ENCODE data around the gene SMAP2.
"Not testable (repeated sequence)": the region's sequence is repeated elsewhere in the genome, so short reads cannot be mapped to it uniquely, and the experiment has no call there.

The SMAP2 gene

DNA sequence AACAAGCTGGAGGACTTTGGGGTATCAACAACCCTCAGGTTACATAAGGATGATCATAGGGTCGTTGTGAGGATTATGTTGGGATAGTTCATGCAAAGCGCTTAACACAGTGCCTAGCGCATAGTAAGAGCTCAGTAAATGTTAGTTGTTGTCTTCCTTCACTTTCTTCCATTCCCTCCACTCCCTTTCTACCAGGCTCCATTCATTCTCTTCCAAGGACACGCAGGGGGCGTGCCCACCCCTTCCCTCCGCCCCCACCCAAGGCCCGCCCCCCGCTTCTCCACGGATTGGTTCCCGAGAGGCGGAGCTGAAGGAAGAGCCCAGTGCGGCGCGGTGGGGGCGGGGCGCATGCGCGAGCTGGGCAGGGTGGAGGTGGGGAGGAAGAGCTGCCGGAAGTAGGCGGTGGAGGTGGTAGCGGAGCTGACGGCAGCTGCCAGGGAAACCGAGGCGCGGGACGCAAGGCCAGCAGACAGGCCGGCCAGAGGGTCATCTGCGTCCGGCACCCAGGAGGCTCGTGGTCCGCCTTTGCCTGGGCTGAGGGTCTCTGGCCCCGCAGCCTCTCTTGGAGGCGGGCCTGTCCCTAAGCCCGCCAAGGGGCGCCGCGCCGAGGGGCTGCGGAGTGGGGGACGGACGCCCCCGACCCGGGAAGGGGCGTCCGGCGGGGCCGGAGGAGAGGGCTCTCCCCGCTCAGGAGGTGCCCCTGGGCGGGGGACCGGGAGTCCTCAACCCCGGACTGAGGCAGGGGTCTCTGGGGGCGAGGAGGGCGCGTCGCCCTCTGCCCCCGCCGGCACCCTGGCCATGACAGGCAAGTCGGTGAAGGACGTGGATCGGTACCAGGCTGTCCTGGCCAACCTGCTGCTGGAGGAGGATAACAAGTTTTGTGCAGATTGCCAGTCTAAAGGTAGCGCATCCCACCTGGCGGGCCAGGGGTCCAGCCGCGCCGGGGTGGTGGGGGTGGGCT is at the start of gene SMAP2:
TSS of gene SMAP2 (plus strand) at position 405 of the 961 bp plus-strand sequence. CDS start at position 799, 394 bp downstream.
- peak within 1 kb of the TSS; percentile 57 for H3K27ac ChIP-seq
- peak; percentile 44 for DNase-seq (ENCODE audit: low read depth, low spot score)
- TF ChIP-seq EZH2 (IDR thresholded peaks at IDR 0.05) (no peak), FOXP2 (optimal IDR thresholded peaks at IDR 0.05; ENCODE audit: control extremely low read depth, extremely low read length, insufficient read depth) (no peak), POLR2AphosphoS5 (IDR thresholded peaks at IDR 0.05; ENCODE audit: borderline replicate concordance, low read depth, low read length) (peak; percentile 69)

DNA sequence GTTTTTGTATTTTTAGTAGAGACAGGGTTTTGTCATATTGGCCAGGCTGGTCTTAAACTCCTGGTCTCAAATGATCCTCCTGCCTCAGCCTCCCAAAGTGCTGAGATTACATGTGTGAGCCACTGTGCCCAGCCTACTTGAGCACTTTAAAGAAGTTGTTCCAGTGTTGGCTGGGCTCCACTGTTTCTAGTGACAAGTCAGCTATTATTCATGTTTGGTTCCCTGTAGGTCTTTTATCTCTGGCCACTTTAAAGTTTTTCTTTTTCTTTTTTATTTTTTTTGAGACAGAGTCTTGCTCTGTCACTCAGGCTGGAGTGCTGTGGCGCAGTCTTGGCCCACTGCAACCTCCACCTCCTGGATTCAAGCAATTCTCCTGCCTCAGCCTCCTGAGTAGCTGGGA is 42.1 kb upstream of the SMAP2 start:
- not testable (repeated sequence) for H3K9me3 ChIP-seq (ENCODE audit: low read depth, low read length); H3K36me3 ChIP-seq (ENCODE audit: insufficient read depth, low read length); H3K9ac ChIP-seq (ENCODE audit: insufficient read length); H3K27ac ChIP-seq; DNase-seq (ENCODE audit: low read depth, low spot score); H3K4me3 ChIP-seq

More for the DNA sequence above, at the start of gene SMAP2:
- Histone ChIP-seq H3K4me3 (peak within 1 kb of the TSS; percentile 84), H3K36me3 (ENCODE audit: insufficient read depth, low read length) (no peaks in the 10 kb centered on the region), H3K9ac (ENCODE audit: insufficient read length) (peak within 1 kb of the TSS; percentile 79), H3K9me3 (ENCODE audit: low read depth, low read length) (no peaks in the 10 kb centered on the region)

DNA sequence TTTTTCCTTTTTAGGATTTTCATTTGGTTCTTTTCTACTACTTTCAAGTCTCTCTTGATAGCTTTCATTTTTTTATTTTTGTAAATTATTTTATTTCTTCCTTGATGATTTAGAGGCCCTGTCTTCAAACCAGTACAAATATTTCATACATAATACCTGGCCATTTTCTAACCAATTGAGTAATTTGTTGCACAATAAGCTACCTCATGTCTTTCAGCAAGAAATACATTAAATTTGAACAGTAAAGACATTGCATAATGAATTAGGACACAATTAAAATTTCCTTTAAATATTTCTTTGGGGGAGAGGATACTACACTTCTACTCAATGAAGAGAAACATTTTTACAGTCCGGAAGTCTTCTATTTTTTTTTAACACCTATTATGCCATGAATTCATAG is 40.8 kb upstream of the SMAP2 start:
- Histone ChIP-seq H3K27ac (no peak overlapping the region), H3K36me3 (ENCODE audit: insufficient read depth, low read length) (no peaks in the 10 kb centered on the region), H3K4me3 (no peak overlapping the region), H3K9me3 (ENCODE audit: low read depth, low read length) (no peaks in the 10 kb centered on the region), H3K9ac (ENCODE audit: insufficient read length) (no peak overlapping the region)
- no peak for TF ChIP-seq POLR2AphosphoS5 (IDR thresholded peaks at IDR 0.05; ENCODE audit: borderline replicate concordance, low read depth, low read length)
- no peak for DNase-seq (ENCODE audit: low read depth, low spot score)

DNA sequence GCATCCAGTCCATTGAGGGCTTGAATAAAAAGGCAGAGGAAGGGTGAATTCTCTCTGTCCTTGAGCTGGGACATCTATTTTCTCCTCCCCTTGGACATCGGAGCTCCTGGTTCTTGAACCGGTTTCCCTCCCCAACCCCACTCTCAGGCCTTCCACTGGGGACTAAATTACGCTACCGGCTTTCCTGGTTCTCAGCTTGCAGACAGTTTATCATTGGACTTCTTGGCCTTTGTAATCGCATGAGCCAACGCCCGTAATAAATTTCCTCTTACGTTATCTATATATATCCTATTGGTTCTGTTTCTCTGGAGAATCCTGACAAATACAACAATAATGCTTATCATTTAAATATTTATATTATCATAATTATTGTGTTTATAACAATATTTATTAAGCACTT is 36.1 kb upstream of the SMAP2 start:
- DNase-seq (ENCODE audit: low read depth, low spot score): no peak
- Histone ChIP-seq H3K9me3 (ENCODE audit: low read depth, low read length) (no peaks in the 10 kb centered on the region), H3K36me3 (ENCODE audit: insufficient read depth, low read length) (no peaks in the 10 kb centered on the region), H3K27ac (no peak overlapping the region), H3K4me3 (no peak overlapping the region), H3K9ac (ENCODE audit: insufficient read length) (no peak overlapping the region)
- no peak for TF ChIP-seq POLR2AphosphoS5 (IDR thresholded peaks at IDR 0.05; ENCODE audit: borderline replicate concordance, low read depth, low read length)
- TF ChIP-seq FOXP2 (optimal IDR thresholded peaks at IDR 0.05; ENCODE audit: control extremely low read depth, extremely low read length, insufficient read depth): no peak
- no peak for TF ChIP-seq EZH2 (IDR thresholded peaks at IDR 0.05)

DNA sequence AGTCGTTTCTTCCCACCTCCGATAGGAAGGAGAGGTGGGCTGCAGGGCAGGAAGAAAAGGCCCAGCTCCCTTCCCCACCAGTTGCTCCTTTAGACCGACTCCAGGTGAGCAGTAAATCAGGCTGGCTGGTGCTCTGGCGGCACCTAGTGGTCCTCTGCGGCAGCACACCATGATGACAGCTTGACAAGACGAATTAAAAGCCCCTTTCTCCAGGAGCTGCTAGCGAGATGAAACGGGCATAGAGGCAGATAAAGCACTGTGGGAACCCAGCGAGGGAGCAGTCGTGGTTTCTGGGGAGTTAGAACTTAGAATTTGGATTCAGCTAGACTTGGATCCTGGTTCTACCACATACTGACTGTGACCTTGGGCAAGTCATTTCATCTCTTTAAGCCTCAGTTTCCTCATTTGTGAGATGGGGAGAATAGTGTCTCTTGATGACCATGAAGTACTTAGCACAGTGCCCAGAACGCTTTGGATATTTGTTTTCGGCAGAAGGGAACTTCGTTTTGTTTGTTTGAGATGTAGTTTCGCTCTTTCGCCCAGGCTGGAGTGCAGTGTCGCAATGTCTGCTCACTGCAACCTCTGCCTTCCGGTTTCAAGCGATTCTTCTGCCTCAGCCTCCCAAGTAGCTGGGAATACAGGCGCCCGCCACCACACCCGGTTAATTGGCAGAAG is 34.6 kb upstream of the SMAP2 start:
- H3K27ac ChIP-seq: no peak overlapping the region
- H3K4me3 ChIP-seq: 0 out of 2 replicates have a peak overlapping the region, but pooled peaks have one; percentile 35
- no peak overlapping the region for H3K9ac ChIP-seq (ENCODE audit: insufficient read length)
- peak; percentile 57 for DNase-seq (ENCODE audit: low read depth, low spot score)
- no peaks in the 10 kb centered on the region for H3K36me3 ChIP-seq (ENCODE audit: insufficient read depth, low read length)
- no peak for TF ChIP-seq FOXP2 (optimal IDR thresholded peaks at IDR 0.05; ENCODE audit: control extremely low read depth, extremely low read length, insufficient read depth)
- TF ChIP-seq EZH2 (IDR thresholded peaks at IDR 0.05): no peak
- TF ChIP-seq POLR2AphosphoS5 (IDR thresholded peaks at IDR 0.05; ENCODE audit: borderline replicate concordance, low read depth, low read length): no peak
- H3K9me3 ChIP-seq (ENCODE audit: low read depth, low read length): no peaks in the 10 kb centered on the region

DNA sequence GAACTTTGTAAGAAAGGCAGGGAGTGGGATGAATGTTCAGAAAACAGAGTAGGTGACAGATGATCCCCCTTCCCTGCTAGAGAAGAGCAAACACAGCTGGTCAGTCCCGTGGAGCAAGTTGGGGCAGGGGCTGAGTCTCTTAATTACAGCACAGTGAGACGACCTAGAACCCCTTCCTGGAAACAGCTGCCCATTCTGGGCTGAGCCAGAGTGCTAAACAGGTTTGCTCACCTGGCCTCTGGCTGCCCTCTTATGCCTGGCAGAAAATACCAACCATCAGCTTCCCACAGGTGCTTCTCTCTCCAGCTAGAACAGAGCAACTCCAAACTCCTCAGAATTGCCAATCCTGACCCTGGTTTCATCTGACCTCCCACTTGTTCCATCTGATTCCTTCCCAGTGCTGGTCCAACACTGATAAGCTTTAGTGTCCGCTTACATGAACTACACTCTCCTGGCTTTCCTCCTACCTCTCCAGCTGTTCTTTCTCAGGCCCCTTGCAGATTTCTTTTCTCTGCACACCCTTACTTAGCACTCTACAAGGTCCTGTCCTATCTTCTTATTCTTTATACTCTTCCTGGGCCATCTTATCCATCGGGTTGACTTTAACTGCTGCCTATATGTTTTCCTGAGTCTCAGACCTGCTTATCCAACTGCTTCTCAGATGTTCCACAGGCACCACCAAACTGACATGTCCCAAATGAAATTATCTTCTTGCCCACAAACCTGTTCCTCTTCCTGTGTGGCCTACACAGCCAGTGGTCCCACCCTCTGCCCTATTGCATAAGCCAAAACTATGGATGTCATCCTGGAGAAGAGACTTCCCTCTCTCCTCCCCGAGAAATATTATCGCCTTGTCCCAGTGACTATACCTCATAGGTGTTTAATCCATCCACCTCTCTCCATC is 33.9 kb upstream of the SMAP2 start:
- Histone ChIP-seq H3K4me3 (no peak overlapping the region), H3K27ac (no peak overlapping the region), H3K9me3 (ENCODE audit: low read depth, low read length) (no peaks in the 10 kb centered on the region), H3K36me3 (ENCODE audit: insufficient read depth, low read length) (no peaks in the 10 kb centered on the region), H3K9ac (ENCODE audit: insufficient read length) (no peak overlapping the region)
- TF ChIP-seq FOXP2 (optimal IDR thresholded peaks at IDR 0.05; ENCODE audit: control extremely low read depth, extremely low read length, insufficient read depth): no peak
- TF ChIP-seq EZH2 (IDR thresholded peaks at IDR 0.05): no peak
- TF ChIP-seq POLR2AphosphoS5 (IDR thresholded peaks at IDR 0.05; ENCODE audit: borderline replicate concordance, low read depth, low read length): no peak
- DNase-seq (ENCODE audit: low read depth, low spot score): no peak

DNA sequence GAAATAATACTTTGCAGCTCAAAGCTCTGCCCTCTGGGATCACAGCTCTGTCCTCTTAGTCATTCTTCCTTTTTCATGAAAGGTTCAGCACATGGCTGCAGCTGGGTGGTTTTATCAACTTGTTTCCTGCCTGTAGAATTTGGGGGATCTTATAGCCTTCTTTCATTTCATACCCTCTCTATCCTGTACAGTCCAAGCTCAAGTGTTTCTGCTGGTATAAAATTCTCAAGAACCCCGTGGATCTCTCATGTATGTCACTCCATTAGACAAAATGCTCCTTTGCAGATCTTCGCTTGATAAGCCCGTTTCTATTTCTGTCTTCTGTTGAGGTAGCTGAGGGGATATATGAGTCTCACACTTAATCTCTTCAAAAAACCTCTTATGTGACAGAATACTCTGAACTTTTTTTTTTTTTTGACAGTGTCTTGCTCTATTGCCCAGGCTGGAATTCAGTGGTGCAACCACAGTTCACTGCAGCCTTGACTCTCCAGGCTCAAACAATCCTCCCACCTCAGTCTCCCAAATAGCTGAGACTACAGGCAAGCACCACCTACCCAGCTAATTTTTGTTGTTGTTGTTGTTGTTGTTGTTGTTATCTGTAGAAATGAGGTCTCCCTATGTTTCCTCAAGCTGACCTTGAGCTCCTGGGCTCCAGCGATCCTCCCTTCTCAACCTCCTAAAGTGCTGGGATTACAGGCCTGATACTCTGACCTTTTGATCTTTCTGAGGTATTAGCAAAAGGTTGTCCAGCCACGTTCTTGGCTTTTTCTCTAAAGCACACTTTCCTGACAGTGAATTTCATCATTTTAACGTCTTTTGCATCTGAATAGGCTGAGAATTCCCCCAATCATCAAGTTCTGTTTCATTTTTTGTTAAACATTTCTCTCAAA is 31.8 kb upstream of the SMAP2 start:
- Histone ChIP-seq H3K9me3 (ENCODE audit: low read depth, low read length) (no peaks in the 10 kb centered on the region), H3K36me3 (ENCODE audit: insufficient read depth, low read length) (no peaks in the 10 kb centered on the region), H3K9ac (ENCODE audit: insufficient read length) (no peak overlapping the region), H3K27ac (no peak overlapping the region), H3K4me3 (no peak overlapping the region)
- DNase-seq (ENCODE audit: low read depth, low spot score): no peak
- TF ChIP-seq POLR2AphosphoS5 (IDR thresholded peaks at IDR 0.05; ENCODE audit: borderline replicate concordance, low read depth, low read length) (no peak), EZH2 (IDR thresholded peaks at IDR 0.05) (no peak), FOXP2 (optimal IDR thresholded peaks at IDR 0.05; ENCODE audit: control extremely low read depth, extremely low read length, insufficient read depth) (no peak)

DNA sequence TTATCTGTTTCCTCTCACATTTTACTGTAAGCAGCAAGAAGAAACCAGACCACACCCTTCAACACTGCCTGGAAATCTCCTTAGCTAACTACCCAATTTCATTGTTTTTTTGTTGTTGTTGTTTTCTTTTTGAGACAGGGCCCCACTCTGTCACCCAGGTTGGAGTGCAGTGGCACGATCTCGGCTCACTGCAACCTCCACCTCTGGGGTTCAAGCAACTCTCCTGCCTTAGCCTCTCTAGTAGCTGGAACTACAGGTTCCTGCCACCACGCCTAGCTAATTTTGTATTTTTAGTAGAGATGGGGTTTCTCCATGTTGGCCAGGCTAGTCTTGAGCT is 31.2 kb upstream of the SMAP2 start:
- not testable (repeated sequence) for DNase-seq (ENCODE audit: low read depth, low spot score); H3K27ac ChIP-seq; H3K36me3 ChIP-seq (ENCODE audit: insufficient read depth, low read length); H3K9ac ChIP-seq (ENCODE audit: insufficient read length); H3K9me3 ChIP-seq (ENCODE audit: low read depth, low read length); H3K4me3 ChIP-seq
